Measurements from ENCODE around the gene RDH11.
"Not testable (repeated sequence)": the region's sequence is repeated elsewhere in the genome, so short reads cannot be mapped to it uniquely, and the experiment has no call there.

RDH11 gene, protein sequence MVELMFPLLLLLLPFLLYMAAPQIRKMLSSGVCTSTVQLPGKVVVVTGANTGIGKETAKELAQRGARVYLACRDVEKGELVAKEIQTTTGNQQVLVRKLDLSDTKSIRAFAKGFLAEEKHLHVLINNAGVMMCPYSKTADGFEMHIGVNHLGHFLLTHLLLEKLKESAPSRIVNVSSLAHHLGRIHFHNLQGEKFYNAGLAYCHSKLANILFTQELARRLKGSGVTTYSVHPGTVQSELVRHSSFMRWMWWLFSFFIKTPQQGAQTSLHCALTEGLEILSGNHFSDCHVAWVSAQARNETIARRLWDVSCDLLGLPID

DNA sequence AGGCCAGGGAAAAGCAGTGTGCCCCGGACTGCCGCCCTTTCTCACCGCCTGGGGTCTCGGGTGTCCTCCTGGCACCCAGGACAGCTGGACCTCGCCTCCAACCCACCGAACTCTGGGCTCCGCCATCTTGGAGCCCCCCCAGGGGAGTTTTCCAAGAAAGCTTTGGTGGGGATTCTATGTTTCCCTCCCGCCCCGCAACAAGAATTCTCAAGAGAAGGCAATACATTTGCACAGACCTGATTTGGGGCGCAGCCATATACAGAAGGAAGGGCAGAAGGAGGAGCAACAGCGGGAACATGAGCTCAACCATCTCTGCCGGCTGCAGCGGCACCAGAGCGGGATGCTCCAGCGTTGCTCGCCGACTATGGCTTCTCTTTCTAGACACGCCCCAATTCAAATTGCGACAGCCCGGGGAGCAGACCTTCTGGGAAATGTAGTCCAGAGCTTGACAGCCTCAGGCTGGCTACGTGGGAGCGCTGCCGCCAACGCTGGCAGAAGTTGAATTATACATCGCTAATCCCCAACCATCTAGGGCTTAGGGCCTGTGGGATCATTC lies at the start of gene RDH11:
Gene RDH11, minus strand, starts transcription at position 371 of the 556 bp plus-strand sequence. Its CDS starts 61 bp downstream, at position 310.
- peak; percentile 88 for DNase-seq (ENCODE audit: low spot score)

DNA sequence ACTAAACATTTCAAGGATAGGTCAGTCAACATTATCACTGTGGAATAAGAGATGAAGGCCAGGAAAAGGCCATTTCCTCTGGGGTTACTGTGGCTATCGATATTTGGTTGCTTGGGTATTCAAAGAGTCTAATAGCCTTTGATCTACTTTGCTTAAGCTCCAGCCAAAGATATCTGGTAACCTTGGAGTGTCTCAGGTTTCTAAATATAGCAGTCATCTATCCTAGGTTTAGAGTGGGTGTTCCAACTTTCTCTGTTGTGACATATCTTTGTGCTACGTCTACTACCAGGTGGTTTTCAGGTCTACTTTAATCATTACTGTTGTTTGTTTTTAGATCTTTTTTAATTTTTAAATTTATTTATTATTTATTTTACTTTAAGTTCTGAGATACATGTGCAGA lies 48.5 kb upstream of the RDH11 start:
- no peak for DNase-seq (ENCODE audit: low spot score)

DNA sequence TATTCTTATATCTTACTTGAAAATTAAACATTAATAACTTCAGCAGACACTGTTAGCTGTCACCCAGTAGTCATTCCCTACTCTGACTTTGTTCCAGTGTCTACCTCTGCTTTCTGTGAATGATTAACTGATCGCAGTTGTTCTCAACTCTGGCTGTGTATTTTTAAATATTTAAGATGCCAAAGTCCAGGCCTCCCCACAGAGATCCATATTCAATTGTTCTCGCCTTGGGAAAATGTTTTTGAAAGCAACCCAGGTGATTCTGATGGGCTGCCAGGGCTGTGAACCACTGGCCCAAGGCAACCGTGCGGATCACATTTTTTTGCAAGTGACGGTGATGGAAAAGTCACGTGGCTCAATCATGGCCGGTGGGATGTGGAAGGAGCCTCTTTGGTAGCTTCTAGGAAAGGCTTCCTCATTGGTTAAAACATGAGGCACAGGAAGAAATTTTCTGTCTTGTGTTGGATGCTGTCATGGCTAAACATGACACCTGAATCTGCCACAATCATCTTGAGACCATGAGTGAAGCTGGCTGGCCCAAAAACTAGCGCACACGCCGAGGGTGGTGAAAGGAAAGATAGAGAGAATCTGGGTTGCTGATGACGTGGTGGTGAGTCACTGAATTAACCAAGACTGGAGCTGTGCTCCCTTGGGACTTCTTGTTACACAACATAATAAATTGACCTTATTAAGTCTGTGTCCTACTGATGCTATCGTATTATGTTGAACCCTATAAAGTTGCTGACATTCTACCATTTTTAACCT lies 43.4 kb upstream of the RDH11 start:
- DNase-seq (ENCODE audit: low spot score): no peak

DNA sequence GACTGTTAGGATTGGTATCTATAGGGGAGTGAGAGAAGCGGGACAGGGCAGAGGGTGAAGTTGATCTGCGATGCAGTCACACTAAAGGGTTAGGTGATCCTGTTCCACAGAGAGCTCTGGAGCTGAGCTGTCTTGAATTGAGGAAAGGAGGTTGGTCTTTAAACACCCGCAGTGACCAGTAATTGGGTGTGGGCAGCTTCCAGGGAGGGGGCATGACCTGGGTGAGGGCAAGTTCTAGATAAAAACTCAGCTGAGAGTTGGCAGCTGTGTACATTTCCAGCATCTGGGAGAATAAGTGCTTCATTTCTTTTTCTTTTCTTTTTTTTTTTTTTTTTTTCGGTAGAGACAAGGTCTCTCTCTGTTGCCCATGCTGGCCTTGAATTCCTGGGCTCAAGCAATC lies 41.2 kb upstream of the RDH11 start:
- DNase-seq (ENCODE audit: low spot score): no peak

DNA sequence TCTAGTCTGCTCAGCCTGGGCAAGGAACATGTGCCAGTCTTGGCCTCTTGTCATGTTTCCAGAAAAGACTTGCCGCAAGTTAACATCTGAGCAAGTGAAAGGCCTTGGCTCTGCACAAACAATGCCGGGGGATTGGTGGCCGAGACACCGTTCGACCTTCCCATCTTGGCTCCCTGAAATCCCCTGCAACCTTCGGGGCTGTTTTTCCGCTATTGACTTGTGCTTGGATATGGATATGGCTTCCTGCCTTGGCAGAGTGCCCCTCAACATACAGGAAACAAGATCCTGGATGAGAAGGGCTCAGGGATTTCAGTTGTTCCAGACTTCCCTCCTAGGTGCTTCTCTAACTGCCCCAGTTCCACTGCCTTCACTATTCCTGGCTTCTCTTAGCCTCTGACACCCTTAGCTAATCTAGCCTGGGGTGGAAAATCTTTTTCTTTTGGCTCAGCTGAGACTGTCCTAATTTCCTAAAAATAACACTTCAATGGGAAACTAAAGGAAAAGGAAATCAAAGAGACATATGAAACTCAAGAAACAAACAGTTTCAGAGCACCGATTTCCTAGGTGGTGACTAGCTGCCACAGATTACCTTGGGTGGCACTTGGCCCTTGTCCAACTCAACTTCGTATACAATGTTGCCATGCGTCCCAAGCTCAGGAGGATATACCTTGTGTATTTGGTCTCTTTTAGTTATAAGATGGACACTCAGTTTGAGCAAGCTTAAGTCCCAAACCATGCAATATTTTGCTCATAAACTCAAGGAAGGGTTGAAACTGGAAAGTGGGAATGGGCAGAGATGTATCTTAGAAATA lies 40.0 kb upstream of the RDH11 start:
- DNase-seq (ENCODE audit: low spot score): no peak

DNA sequence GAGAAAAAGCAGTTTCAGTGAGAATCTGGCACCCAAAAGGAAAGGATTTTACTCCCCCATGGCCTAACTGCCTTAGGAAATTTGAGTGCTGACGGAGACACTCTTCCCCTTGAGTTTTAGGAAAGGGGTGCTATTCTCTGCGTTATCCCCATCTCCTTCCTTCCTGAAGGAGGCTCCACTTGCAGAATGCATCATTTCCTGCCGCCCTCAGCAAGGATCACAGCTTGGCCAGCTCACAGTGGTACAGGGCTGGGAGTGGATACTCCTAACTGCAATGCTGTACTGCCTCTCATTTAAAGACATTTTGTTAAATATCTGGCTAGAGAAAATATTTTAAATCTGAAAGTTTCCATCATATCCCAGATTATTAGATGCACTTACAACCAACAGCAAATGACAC lies 39.1 kb upstream of the RDH11 start:
- DNase-seq (ENCODE audit: low spot score): peak; percentile 46

DNA sequence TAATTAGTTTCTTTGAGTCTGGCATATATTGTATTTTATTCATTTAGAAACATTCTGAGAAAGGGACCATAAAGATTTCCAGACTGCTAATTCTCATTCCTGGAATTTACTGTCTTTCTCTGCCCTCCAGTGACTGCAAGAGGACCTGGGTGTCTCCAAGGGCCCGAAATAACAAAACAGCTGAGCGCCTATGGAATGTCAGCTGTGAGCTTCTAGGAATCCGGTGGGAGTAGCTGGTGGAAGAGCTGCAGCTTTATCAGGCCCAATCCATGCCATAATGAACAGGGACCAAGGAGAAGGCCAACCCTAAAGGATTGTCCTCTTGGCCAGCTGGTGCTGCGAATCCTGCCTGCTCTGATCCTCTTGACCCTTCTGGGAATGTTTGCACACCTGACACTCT lies 38.1 kb upstream of the RDH11 start:
- DNase-seq (ENCODE audit: low spot score): no peak

DNA sequence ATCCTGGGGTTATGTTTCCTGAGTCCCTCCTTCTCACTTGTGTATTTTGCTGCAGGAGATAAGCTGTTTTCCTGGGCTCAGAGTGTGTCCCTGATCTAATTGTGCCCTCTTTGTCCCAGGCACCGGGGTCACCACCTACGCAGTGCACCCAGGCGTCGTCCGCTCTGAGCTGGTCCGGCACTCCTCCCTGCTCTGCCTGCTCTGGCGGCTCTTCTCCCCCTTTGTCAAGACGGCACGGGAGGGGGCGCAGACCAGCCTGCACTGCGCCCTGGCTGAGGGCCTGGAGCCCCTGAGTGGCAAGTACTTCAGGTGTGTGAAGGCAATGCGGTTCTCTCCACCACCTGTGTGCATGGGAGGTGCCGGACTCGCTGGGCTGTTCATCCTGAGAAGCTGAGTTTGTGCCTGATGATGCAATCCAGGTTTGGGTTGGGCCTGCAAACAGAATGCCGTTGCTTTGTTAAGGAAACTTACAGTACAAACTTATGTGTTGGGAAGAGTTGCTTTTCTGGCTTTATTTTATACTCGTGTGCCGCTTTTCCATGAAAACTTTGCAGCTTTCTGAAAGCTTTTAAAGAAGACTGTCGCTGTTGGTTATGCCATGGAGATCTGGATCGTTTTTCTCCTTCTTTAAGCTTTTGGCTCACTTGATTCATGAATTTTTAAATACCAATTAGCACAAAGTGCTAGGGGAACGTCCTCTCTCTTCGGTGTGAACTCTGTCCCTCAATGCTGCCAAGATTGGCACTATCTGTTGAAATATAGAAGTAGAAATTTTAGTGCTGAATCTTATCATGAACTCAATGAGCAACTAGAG lies 33.7 kb upstream of the RDH11 start:
- peak; percentile 69 for DNase-seq (ENCODE audit: low spot score)

DNA sequence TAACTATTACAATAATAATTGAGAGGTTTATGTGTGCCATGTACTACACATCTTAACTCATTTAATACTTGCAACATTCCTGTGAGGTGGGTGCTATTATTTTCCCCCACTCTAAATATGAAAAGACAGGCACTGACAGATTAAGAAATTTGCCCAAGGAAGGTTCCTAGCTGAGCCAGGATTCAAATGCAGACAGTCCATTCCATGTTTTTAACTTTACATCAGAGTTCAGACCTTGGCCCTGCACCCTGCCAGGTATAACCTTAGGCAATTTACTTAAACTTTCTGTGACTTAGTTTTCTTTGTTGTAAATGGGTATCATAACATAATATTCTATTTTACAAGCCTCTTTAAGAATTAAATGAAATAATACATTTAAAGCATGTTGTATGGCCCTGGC lies 32.7 kb upstream of the RDH11 start:
- DNase-seq (ENCODE audit: low spot score): no peak

DNA sequence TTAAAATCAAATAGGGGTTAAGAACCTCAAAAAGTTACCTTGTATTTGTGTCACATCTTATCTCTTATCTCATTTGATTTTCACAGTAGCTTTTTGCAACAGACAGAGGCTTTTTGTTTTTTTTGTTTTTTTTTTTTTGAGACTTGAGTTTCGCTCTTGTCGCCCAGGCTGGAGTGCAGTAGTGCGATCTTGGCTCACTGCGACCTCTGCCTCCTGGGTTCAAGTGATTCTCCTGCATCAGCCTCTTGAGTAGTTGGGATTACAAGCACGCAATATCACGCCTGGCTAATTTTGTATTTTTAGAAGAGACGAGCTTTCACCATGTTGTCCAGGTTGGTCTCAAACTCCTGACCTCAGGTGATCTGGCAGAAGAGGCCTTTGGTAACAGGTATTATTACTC lies 31.8 kb upstream of the RDH11 start:
- no peak for DNase-seq (ENCODE audit: low spot score)

DNA sequence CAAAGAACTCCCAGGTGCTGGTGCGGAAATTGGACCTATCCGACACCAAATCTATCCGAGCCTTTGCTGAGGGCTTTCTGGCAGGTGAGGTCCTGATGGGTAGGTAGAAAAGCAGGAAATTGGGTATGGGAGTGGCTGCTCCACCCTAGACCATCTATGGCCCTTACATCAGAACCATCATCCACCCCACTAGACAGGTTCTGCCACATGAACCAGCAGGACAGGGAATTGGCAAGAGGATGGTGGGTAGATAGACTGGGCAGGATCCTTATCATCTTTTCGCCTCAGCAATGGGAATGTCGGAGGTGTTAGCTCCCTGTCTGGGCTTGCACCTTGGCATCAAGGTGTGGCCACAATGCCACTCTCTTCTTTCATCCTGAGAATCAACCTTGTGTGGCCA lies 29.6 kb upstream of the RDH11 start:
- DNase-seq (ENCODE audit: low spot score): no peak

DNA sequence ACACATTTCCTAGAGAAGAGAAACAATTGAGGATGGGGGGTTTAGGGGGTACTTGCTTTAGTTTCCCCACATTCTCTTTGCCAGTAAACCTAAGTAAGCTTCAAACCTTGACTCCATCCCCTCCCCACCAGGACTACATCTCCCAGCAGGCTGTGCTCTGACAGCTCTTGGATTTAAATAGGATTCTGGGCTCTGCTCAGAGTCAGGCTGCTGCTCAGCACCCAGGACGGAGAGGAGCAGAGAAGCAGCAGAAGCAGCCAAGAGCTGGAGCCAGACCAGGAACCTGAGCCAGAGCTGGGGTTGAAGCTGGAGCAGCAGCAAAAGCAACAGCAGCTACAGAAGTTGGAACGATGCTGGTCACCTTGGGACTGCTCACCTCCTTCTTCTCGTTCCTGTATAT lies 26.7 kb upstream of the RDH11 start:
- DNase-seq (ENCODE audit: low spot score): peak; percentile 39

DNA sequence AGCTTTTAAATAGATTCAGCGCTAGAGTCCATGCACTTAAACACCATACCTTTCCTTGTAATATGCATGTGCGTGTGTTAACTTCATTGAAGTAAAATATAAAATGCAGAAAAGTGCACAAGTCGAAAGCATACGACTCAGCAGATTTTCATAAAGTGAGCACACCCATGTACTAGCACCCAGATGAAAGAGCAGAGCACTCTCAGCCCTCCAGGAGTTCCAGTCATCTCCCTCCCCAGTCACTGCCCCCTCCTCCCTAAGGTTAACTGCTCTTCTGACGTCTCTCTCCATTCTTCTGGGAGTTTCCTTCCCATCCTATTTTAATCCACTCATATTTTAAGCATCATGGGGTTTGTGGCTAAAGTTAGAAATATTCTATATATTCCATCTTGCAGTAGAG lies 26.3 kb upstream of the RDH11 start:
- no peak for DNase-seq (ENCODE audit: low spot score)

DNA sequence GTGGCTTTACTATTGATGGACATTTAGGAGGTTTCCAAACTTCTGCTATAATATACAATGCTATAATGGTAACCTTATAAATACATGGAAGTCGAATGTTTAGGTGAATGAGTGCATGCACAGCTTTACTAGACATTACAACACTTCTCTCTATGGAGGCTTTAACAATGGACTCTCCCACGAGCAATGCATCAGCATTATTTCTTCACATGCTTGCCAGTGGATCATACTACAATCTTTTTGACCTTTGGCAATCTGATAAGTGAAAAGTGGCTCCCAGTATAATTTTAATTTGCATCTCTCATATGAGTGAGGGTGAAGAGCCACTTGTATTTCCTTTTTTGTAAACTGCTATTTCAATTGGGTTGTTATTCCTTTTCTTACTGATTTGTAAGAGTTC lies 24.3 kb upstream of the RDH11 start:
- DNase-seq (ENCODE audit: low spot score): no peak

DNA sequence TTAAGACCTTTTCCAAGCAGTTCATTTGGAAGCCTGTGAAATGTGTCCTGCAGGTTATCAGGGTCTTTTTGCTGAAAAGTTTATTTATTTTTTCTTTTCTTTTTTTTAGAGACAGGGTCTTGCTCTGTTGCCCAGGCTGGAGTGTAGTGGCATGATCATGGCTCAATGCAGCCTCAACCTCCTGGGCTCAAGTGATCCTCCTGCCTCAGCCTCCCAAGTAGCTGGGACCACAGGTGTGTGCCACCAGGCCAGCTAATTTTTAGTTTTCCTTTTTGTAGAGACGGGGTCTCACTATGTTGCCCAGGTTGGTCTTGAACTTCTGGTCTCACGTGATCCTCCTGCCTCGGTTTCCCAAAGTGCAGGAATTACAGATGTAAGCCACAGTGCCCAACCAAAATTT lies 23.8 kb upstream of the RDH11 start:
- DNase-seq (ENCODE audit: low spot score): not testable (repeated sequence)

DNA sequence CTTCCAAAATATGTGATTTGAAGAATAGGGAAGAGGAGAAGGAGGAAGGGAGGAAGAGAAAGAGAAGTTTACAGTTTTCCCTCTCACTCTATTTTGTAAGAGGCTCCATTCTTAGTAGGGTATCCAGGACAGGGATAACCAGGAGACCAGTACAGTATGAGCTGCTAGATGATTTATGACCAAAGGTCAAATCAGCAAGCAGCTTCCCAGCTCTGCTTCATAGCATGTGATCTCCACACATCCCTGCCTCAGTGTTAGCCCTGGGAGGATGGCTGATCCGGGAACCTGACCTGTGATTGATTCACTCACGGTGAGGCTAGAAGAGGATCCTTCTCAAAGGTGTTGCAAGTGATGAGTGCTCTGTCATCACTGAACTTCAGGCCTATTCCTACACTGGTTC lies 22.7 kb upstream of the RDH11 start:
- no peak for DNase-seq (ENCODE audit: low spot score)

DNA sequence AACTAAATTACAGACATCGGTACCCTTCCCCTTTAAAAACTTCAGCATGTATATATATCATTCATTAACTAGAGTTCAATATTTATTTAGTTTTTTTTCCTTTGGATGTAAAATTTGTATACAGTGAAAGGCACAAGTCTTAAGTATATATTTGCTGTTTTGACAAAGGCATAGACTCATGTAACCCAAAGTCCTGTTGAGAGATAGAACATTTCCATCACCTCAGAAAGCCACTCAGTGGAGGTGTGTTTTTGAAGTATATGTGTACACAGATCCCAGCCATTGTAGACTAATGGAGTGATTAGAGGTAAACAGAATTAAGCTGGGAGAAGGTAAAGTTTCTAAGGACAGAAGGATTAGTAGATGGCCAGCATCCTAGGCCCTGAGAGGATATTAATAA lies 21.5 kb upstream of the RDH11 start:
- DNase-seq (ENCODE audit: low spot score): no peak

DNA sequence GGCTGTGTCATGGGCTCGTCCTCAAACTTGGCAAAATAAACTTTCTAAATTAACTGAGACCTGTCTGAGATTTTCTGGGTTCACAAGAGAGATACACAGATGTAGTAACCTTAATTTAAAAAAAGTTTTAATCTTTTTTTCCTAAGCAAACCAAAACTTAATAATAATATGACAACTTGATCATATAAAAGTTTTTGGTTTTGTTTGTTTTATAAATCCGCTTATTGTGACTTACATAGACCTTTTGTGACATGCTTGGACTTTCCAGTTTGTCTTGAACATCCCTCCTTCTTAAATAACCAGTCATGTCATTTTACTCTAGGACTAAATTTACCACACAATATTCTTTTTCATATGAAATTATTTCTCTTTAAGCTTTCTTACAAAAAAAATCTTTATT lies 14.6 kb upstream of the RDH11 start:
- DNase-seq (ENCODE audit: low spot score): no peak

DNA sequence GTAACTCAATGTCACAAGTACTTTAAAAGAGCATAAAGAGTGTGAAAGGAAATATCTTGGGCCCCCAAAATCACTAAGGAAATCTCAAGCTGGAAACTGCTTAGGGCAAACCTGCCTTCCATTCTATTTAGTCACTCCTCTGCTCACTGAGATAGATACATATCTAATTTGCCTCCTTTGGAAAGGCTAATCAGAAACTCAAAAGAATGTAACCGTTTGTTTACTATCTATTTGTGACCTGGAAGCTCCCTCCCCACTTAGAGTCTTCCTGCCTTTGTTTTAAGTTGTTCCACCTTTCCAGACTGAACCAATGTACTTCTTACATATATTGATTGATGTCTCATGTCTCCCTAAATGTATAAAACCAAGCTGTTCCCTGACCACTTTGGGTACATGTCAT lies 14.2 kb upstream of the RDH11 start:
- DNase-seq (ENCODE audit: low spot score): not testable (repeated sequence)

DNA sequence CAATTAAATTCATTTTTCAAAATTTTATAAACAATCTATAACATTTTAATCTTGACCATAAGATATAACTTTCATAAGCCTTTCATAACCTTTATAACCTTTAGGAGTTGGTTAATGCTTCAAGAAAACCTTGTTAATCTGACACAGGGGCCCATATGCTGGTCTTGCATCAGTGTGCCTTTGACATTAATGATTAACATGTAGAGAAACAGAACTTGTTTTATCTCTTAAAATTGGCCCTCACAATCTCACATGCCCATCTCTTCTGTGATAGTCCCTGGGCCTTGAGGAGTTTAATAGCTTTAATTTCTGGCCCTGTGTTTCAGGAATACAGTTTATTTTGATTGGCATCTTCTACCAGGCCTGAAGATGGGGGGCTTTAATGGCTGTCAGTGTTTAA lies 13.8 kb upstream of the RDH11 start:
- not testable (repeated sequence) for DNase-seq (ENCODE audit: low spot score)

DNA sequence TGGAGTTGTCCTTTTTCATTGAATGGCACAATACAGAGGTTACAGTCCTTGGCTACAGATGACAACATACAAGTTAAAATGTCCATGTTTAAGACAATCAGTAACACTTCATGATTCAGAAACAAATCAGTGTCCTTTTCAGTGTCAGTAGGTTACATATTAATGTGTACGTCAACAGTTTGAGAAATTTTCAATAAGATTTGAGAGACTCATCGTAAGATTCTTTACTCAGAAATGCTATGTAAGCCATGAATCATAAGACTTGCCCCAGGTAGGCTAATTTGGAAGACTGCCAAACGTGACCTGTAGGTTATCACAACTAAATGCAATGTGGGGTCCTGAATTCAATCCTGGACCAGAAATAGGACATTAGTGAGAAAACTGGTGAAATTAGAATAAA lies 9.6 kb upstream of the RDH11 start:
- DNase-seq (ENCODE audit: low spot score): no peak
